Activated effector memory CD4-positive, alpha-beta T cell treated with Interleukin-2 at 50 U/mL for 16 hours (primary cell): Measurements from ENCODE around the gene GMEB1.
A peak's percentile ranks its signal among the peaks of the same experiment; 100 is the strongest.
"Not testable (repeated sequence)": the region's sequence is repeated elsewhere in the genome, so short reads cannot be mapped to it uniquely, and the experiment has no call there.

Experiments
- DNase-seq: peaks from one replicate; pipeline ENCODE4 v3.0.0-alpha.2; 2020

The GMEB1 gene

GRCh38 chr1:28668191-28668955 lies at the start of gene GMEB1:
TSS of gene GMEB1 (plus strand) at chr1:28668784. CDS start at chr1:28683613, 14,829 bp downstream.
- DNase-seq = peak; percentile 79

- no peak for DNase-seq
Measured at GRCh38 chr1:28631713-28632112, 36.9 kb upstream of the GMEB1 start.

DNA sequence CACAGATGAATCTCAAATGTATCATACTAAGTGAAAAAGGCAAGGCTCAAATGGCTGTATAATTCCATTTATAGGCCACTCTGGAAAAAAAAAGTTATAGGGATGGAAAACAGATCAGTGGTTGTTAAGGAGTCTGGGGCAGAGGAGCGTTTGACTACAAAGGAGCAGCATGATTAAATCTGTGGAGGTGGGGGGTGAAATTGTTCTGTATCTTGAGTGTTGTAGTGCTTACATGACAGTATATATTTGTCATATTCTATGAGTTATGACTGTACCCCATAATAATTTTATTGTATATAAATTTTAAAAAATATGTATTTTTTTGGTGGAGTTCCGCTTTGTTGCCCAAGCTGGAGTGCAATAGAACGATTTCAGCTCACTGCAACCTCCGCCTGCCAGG lies 36.0 kb upstream of the GMEB1 start:
- DNase-seq = no peak

- DNase-seq = peak; percentile 16
Measured at GRCh38 chr1:28640766-28641165, 27.8 kb upstream of the GMEB1 start.

GRCh38 chr1:28642056-28642846 lies 26.3 kb upstream of the GMEB1 start:
- DNase-seq = no peak

GRCh38 chr1:28642847-28643635 lies 25.5 kb upstream of the GMEB1 start, which contains the start of gene TAF12:
TSS of gene TAF12 (minus strand) at chr1:28643067. CDS start at chr1:28622081, 20,986 bp downstream.
- peak; percentile 92 for DNase-seq

GRCh38 chr1:28644494-28644893 lies 24.1 kb upstream of the GMEB1 start:
- DNase-seq = no peak

GRCh38 chr1:28645406-28645805 lies 23.2 kb upstream of the GMEB1 start:
- DNase-seq = not testable (repeated sequence)

DNA sequence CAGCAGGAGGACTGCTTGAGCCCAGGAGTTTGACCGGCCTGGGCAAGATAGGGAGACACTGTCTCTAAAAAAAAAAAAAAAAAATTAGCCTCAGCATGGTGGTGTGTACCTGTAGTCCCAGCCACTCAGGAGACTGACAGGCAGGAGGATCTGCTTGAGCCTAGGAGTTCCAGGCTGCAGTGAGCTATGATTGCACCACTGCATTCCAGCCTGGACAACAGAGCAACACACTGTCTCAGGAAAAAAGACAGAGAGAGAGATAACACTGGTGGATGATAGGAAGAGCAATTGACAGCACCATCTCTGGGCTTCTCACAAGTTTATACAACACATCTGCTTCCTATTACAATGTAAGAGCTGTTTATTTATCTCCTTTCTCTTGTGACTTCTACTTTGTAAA lies 22.5 kb upstream of the GMEB1 start:
- DNase-seq = no peak

DNA sequence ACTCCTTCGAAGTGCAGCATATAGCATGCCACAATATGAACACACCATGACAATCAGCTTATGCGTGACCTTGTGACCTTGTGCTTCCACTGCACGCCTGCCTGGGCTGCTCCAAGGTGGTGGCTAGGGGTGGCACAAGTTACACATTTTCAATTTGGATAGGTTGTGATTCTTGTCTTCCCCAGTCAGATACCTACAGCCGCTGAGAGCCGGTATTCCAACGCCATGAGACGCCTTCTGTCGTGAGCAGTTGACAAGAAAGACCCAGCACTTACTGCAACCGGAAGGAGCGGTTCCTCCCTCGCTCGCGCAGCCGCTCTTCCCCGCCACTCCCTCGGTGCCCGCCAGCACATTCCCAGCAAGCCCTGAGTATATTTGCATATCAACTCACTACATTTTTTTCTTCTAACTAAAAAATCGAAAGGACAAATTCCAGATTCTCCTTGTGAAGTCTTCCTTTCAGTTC lies 20.5 kb upstream of the GMEB1 start:
- DNase-seq = peak; percentile 84

- peak; percentile 70 for DNase-seq
Measured at GRCh38 chr1:28648474-28649198, 19.9 kb upstream of the GMEB1 start, which contains the start of gene RNU11. TSS of gene RNU11 (plus strand) at chr1:28648600.

DNA sequence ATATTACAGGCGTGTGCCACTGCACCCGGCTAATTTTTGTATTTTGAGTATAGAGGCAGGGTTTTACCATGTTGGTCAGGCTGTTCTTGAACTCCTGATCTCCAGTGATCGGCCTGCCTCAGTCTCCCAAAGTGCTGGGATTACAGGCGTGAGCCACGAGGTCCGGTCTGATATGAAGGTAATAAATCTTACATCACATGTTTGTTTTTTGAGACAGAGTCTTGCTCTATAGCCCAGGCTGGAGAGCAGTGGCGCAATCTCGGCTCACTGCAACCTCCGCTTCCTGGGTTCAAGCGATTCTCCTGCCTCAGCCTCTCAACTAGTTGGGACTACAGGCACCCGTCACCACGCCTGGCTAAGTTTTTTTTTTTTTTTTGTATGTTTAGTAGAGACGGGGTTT lies 15.5 kb upstream of the GMEB1 start:
- DNase-seq = not testable (repeated sequence)

GRCh38 chr1:28653870-28654269 lies 14.7 kb upstream of the GMEB1 start:
- DNase-seq = not testable (repeated sequence)

DNA sequence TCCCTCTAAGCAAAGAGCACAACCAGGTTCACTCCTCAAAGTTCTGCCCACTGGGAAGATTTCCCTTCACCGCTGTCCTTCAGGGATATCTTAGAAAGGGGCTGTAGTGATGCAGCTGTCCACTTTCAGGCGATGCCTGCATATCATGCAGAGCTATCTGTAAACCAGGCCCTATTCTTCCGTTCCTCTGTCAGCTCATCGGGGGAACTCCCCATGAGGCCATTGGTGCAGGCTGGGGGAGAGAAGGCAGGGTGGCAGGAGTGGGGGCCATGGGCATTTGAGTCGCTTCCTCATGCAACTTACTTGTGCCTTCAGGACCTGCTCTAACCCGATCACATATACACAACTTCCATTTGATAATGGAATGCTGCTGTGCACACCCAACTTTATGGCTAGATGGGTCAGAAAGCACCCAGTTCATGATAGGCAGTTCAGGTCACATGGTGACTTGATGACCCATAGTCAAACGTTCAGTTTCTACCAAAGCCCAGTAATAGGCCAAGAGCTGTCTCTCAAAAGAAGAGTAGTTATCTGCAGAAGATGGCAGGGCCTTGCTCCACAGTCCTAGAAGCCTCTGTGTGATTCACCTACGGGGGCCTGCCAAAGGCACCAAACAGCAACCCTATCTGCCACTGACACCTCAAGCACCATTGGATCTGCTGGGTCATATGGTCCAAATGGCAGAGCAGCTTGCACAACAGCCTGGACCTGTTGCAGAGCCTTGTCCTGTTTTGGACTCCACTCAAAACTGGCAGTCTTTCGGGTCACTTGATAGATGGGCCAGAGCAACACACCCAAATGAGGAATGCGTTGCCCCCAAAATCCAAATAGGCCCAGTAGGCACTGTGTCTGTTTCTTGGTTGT lies 12.9 kb upstream of the GMEB1 start:
- DNase-seq = not testable (repeated sequence)

DNA sequence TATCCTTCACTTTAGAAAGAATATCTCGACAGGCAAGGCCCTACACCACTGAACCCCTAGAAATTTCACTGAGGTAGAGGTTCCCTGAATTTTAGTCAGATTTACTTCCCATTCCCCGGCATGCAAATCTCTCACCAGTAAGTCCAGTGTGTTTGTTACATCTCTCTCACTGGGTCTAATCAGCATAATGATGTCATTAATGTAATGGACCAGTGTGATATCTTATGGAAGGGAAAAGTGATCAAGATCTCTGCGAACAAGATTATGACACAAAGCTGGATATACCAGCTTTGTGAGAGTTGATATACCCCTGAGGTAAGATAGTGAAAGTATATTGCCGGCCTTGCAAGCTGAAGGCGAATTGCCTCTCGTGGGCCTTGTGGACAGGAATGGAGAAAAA lies 12.2 kb upstream of the GMEB1 start:
- no peak for DNase-seq

DNA sequence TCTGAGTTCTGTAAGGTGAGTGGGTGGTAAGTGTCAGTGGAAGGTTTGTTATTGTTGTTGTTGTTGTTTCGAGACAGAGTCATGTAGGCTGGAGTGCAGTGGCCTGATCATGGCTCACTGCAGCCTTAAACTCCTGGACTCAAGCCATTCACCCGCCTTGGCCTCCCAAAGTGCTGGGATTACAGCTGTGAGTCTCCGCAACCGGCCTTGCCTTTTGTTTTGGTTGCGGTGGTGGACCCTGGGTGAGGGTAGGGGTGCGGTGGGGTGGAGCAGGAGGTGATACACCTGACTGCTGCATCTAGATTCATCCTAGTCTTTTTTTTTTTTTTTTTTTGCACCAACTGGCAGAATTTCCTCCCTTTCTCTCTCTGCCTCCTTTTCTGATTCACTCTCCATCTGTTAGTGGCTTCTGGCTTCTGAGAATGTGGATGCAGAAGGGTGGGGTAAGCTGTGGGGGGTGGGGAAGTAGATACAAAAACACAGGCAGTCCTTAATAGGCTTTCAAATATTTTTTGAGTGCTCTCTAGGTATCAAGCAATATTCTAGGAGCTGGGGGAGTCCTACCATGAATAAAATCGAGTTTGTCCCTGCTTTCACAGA lies 4.6 kb upstream of the GMEB1 start:
- DNase-seq = no peak

- DNase-seq = no peak
Measured at GRCh38 chr1:28666806-28667205, 1.8 kb upstream of the GMEB1 start.

GRCh38 chr1:28668956-28669723 lies 556 bp downstream of the GMEB1 start:
- DNase-seq = peak; percentile 68

DNA sequence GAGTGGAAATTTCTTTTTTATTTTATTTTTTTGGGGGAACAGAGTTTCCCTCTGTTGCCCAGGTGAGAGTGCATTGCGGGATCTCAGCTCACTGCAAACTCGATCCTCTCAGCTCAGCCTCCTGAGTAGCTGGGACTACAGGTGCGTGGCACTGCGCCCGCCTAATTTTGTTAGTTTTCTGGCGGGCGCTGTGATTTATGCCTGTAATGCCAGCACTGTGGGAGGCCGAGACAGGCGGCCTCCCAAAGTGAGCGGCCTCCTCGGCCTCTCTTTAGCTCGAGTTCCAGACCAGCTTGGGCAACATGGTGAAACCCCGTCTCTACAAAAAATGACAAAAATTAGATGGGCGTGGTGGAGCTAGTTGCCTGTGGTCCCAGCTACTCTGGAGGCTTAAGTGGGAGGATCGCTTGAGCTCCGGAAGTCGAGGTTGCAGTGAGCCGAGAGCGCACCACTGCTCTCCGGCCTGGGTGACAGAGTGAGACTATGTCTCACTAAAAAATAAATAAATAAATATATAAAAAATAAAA lies 2.7 kb downstream of the GMEB1 start:
- DNase-seq = no peak

GRCh38 chr1:28672971-28673370 lies 4.4 kb downstream of the GMEB1 start:
- DNase-seq = not testable (repeated sequence)
